SKM-1 (cell line): Measurements from ENCODE around the gene LIN9.
"Not testable (repeated sequence)": the region's sequence is repeated elsewhere in the genome, so short reads cannot be mapped to it uniquely, and the experiment has no call there.

Experiments
- DNase-seq: peaks from one replicate; lab custom pipeline; 2025; ENCODE audit not compliant: unreplicated experiment; lab: John Stamatoyannopoulos, UW

The LIN9 gene, protein sequence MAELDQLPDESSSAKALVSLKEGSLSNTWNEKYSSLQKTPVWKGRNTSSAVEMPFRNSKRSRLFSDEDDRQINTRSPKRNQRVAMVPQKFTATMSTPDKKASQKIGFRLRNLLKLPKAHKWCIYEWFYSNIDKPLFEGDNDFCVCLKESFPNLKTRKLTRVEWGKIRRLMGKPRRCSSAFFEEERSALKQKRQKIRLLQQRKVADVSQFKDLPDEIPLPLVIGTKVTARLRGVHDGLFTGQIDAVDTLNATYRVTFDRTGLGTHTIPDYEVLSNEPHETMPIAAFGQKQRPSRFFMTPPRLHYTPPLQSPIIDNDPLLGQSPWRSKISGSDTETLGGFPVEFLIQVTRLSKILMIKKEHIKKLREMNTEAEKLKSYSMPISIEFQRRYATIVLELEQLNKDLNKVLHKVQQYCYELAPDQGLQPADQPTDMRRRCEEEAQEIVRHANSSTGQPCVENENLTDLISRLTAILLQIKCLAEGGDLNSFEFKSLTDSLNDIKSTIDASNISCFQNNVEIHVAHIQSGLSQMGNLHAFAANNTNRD

DNA sequence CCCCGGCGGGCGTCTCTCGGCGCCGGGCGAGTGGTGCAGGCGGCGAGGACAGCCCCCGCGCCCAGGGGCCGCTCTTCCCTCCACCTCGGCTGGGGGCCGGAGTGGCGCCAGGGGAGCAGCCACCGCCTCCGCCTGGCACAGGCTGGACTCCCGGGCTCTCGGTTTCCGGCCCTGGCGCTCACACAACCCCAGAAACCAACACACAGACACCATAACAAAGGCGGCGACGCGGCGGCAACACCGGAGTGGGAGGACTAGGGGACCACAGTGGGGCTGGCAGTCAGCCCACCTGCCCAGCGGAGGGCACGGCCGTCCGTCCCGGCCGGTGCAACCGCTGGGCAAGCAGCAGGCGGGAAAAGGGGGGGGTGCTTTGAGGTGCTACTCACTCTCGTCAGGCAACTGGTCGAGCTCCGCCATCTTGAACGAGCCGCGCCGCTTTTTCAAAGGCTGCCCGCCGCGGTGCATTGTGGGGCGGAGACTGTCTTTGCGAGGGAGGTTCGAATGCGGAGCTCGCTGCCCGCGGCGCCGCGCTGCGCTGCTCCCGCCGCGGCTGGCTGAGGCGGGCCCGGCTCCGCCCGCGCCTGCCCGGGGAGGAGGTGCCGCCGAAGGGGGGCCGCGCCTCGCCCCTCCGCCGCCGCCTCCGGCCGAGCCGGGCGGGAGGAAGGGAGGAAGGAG, at the start of gene LIN9:
Gene LIN9 (minus strand): TSS at position 442 of the 675 bp plus-strand sequence. CDS start 25 bp downstream, at position 417.
- peak; percentile 83 for DNase-seq

GRCh38 chr1:226357416-226357815, 48.5 kb upstream of the LIN9 start:
- DNase-seq, result no peak

DNA sequence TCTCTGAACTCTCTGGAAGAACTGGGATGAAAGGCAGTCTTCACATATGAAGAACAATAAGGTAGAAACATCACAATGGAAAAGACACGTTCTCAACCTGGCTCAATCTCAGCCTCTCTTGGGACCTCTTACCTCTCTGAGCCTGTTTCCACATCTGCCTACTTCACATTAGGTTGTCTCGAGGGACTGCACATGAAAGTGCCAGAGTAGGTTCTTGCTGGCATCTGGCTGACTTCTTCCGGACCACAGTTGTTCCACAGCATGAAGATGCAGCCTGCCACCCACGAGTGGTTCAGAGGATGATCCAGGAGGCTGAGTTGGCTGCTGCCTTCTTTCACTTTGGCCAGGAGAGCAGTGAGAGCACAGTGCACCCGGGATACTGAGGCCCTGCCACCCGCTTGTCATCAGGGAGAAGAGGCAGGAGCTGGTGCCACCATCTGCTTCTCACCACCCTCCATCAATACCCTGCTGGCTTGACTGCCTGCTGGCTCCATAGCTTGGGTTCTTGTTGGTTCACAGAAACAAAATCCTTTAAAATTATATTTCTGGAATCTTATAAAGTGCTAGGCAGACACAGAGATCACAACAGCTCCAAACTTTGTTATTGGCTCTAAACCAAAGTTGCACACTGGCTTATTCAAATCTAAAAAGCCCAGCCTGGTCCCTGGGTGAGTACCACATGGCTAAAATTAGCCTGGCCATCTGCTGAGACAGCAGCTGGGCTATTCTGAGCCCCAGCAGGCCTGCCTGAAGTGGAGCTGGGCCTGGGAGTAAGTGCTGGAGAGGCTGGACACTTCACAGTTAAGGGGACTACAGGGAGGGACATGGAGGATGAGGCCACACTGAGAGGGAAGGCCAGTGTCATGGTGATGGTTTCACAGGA, 46.9 kb upstream of the LIN9 start:
- DNase-seq, result no peak

GRCh38 chr1:226355016-226355415, 46.1 kb upstream of the LIN9 start:
- DNase-seq, result no peak

GRCh38 chr1:226353698-226354525, 44.9 kb upstream of the LIN9 start:
- DNase-seq, result no peak

DNA sequence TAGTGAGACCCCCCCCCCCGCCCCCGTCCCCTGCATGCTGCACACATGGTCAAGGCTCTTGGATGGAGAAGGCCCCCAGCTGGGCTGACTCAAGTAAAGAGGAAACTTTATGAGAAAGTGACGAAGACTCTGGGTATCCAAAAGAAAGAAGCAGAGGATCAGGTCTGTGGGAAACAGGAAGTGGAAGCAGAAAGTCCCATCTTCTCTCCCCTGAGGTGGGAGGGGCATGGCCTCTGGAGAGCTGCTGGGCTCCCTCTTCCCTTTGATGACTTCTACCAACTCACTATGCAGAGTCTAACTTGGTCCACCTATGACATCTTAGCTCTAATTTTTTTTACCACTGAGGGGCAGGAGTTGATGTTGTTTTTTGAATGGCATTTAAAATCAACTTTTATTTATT, 42.7 kb upstream of the LIN9 start:
- DNase-seq, result no peak

DNA sequence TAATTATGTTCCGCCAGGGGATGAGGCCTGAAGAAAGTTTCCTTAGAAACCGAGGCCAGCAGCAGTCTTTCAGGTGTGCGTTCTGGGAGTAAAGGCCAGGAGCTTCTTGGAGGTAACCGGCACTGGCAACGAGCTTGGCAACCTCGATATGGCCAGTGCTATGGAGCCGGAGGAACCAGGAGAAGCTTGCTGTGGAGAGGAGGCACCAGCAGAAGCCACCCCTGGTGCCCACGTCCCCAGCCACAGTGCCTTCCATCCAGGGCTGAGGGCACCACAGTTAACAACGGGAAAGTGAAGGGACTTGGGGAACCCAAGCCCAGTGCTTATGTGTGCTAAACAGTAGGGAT, 41.5 kb upstream of the LIN9 start:
- no peak for DNase-seq

DNA sequence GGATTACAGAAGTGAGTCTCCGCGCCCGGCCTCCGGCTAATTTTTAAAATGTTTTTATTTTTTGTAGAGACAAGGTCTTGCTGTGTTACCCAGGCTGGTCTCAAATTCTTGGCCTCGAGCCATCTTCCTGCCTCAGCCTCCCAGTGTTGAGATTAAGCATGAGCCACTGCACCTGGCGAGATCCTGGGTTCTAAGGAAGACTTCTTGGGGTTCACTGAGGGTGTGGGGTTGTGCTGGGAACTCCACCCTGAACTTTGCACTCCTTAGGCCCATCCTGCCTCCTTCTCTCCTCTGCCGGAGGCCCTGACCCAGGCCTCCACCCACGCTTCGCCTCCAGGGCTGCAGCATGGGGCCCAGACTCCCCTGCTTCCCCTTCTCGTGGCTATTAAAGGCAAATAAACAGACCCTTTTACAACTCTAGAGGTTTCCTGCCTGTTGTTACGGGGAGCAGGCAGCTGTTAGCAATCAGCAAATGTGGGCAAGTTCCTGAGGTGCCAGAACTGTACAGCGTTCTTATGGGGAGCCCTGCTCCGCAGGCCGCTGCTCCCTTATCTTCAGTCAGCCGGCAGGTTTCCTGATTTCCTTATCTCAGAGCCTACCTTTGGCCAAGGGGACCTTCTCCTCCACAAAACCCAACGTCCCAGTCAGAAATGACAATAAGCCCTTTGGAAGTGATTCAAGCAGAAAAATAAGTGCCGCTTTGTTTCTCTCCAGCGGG, 41.0 kb upstream of the LIN9 start:
- no peak for DNase-seq

GRCh38 chr1:226349081-226349480, 40.1 kb upstream of the LIN9 start:
- no peak for DNase-seq

DNA sequence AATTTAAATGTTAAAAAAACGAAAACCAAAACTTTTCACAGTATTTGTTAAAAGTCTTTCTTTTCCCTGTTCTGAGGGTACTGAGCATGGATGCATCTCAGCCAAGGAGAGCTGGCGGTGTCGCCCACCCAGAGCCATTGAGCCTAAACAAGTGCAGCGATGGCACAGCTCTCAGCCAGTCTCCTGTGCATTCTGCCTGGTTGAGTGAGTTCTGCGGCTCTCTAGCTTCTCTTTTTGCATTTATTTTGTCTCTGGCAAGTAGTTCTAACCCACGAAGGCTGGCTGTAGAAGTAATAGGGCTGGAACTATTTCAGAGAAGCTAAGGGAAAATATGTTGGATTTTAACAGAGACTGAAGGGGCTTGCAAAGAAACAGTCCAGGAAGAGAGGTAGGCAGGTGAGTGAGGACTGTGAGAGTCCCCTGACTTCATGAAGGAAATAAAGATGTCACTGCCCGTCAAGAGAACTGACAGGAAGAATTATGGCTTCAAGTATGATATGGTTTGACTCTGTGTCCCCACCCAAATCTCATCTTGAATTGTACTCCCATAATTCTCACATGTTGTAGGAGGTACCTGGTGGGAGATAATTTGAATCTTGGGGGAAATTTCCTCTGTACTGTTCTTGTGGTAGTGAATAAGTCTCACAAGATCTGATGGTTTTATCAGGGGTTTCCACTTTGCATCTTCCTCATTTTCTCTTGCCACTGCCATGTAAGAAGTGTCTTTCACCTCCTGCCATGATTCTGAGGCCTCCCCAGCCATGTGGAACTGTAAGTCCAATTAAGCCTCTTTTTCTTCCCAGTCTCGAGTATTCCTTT, 35.7 kb upstream of the LIN9 start:
- DNase-seq, result no peak

- DNase-seq, result no peak
These were observed 33.7 kb upstream of the LIN9 start for GRCh38 chr1:226342656-226343055.

DNA sequence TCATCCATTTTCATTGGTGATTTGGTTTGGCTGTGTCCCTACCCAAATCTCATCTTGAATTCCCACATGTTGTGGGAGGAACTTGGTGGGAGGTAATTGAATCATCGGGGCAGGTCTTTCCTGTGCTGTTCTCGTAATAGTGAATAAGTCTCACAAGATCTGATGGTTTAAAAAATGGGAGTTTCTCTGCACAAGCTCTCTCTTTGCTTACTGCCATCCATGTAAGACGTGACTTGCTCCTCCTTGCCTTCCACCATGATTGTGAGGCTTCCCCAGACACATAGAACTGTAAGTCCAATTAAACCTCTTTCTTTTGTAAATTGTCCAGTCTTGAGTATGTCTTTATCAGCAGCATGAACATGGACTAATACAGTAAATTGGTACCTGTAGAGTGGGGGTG, 31.1 kb upstream of the LIN9 start:
- DNase-seq, result not testable (repeated sequence)

- DNase-seq, result no peak
These were observed 28.4 kb upstream of the LIN9 start for GRCh38 chr1:226337276-226337875.

GRCh38 chr1:226335661-226336060, 26.7 kb upstream of the LIN9 start:
- DNase-seq, result no peak

- no peak for DNase-seq
These were observed 24.0 kb upstream of the LIN9 start for GRCh38 chr1:226332947-226333346.

GRCh38 chr1:226329237-226329636, 20.3 kb upstream of the LIN9 start:
- no peak for DNase-seq

GRCh38 chr1:226327761-226328162, 18.8 kb upstream of the LIN9 start:
- no peak for DNase-seq

DNA sequence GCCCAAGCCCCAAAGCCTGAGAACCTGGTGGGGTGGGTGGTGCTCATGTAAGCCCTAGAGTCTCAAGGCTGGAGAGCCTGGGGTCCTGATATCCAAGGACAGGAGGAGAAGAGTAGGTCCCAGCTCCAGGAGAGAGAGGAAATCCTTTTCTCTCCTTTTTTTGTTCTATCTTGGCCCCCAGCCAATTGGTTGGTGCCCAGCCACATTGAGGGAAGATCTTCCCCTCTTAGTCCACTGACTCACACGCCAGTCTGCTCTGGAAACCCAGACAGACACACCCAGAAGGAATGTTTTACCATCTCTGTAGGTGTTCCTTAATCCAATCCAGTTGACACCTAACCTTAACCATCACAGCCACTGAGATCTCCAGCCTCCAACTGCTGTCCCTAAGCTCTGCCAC, 16.2 kb upstream of the LIN9 start:
- no peak for DNase-seq

- no peak for DNase-seq
These were observed 15.5 kb upstream of the LIN9 start for GRCh38 chr1:226324479-226324878.
